HCT116 (cell line): ENCODE measurements around the gene CDK13. TPM values are rescaled to one million over a fixed set of nuclear protein-coding genes. Genes with fewer than 3 reads are reported as not detected.

Experiments
- ATAC-seq: fragments of 200-7000 bp; cut with Tn5 transposase; 2 replicates; pipeline ENCODE4 v1.9.1; 2020; ENCODE audit warnings: mild to moderate bottlenecking, moderate library complexity
- BruUV-seq: library from RNA; stranded (reverse); fragments of 400-500 nt; replicated peaks from 2 replicates; lab custom pipeline; 2021; lab: Mats Ljungman, UMichigan
- CTCF ChIA-PET: fragments of 300-600 bp; sonication (Branson Sonifier 250); formaldehyde crosslinking; loops from one replicate; lab custom pipeline; 2021; ENCODE audit warnings: antibody characterized with exemption; lab: Charles Lee
- POLR2A ChIA-PET: fragments of 300-600, 350-600 bp; sonication (Branson Sonifier 250); formaldehyde crosslinking; loops from one replicate; lab custom pipeline; 2021; ENCODE audit warnings: antibody characterized with exemption; lab: Charles Lee
- RAD21 ChIA-PET, 2 experiments: fragments of 300-600 bp; sonication (Branson Sonifier 250); formaldehyde crosslinking; loops; one replicate each; lab custom pipeline; 2023; ENCODE audit warnings: low total read pairs in 2 of 2; ENCODE audit not compliant: uncharacterized antibody in 2 of 2, unreplicated experiment in 2 of 2, low non-redundant PET in 1 of 2; lab: Charles Lee
- DNase-seq: peaks from one replicate; pipeline ENCODE4 v3.0.0-alpha.2; 2010; ENCODE audit warnings: low read depth, low spot score
- H2AFZ ChIP-seq: fragments of 200-600 bp; shearing (Covaris generic), sonication (generic); 2 replicates; pipeline ENCODE4 v1.6.1; 2017; ENCODE audit warnings: low read depth, mixed run types, mixed read lengths, antibody characterized with exemption, low read length; ENCODE audit not compliant: poor library complexity, severe bottlenecking
- H3K27ac ChIP-seq: 2 replicates; pipeline ENCODE4 v1.5.1; 2012; ENCODE audit warnings: low read depth, low read length
- H3K27me3 ChIP-seq: fragments of 200-600 bp; sonication (generic); 2 replicates; pipeline ENCODE4 v1.6.1; 2016; ENCODE audit warnings: mixed run types, low read length, mixed read lengths; ENCODE audit not compliant: insufficient read depth
- H3K36me3 ChIP-seq, 2 experiments: fragments of 200-500 bp in 1 of 2; fragments of 200-600 bp in 1 of 2; sonication (Bioruptor generic) in 1 of 2; sonication (generic) in 1 of 2; 2 replicates each; pipeline versions ENCODE4 v1.5.1 to v1.6.1; 2014 to 2016; ENCODE audit warnings: low read length in 2 of 2, inconsistent platforms in 1 of 2, mixed read lengths in 1 of 2, mixed run types in 1 of 2; ENCODE audit not compliant: insufficient read depth in 2 of 2, control insufficient read depth in 1 of 2
- H3K4me1 ChIP-seq, 2 experiments: fragments of 200-600 bp in 1 of 2; sonication (generic) in 1 of 2; 2 replicates each; pipeline versions ENCODE4 v1.5.1 to v1.6.1; 2012 to 2017; ENCODE audit warnings: low read length in 2 of 2, inconsistent platforms in 1 of 2, mild to moderate bottlenecking in 1 of 2, mixed read lengths in 1 of 2, mixed run types in 1 of 2, moderate library complexity in 1 of 2; ENCODE audit not compliant: insufficient read depth in 2 of 2, control insufficient read depth in 1 of 2
- H3K4me2 ChIP-seq: fragments of 200-600 bp; sonication (generic); 2 replicates; pipeline ENCODE4 v1.6.1; 2017; ENCODE audit warnings: mixed run types, low read length, mixed read lengths
- H3K4me3 ChIP-seq, 2 experiments: fragments of 200-600 bp in 1 of 2; sonication (generic) in 1 of 2; replicated peaks in 1 of 2; 2 replicates each; pipeline ENCODE4 v1.5.1; 2011 to 2016; ENCODE audit warnings: low read length in 2 of 2, control low read depth in 1 of 2, low read depth in 1 of 2, mild to moderate bottlenecking in 1 of 2, mixed read lengths in 1 of 2, mixed run types in 1 of 2
- H3K79me2 ChIP-seq: fragments of 200-600 bp; sonication (generic); 2 replicates; pipeline ENCODE4 v1.6.1; 2017; ENCODE audit warnings: mild to moderate bottlenecking, mixed run types, low read length, moderate library complexity, mixed read lengths; ENCODE audit not compliant: insufficient read depth
- H3K9ac ChIP-seq: fragments of 200-600 bp; sonication (generic); 2 replicates; pipeline ENCODE4 v1.6.1; 2016; ENCODE audit warnings: low read length, mixed read lengths
- H3K9me2 ChIP-seq: fragments of 200-600 bp; sonication (generic), shearing (Covaris generic); 2 replicates; pipeline ENCODE4 v1.6.1; 2017; ENCODE audit warnings: mixed run types, mild to moderate bottlenecking, moderate library complexity; ENCODE audit not compliant: insufficient read depth
- H3K9me3 ChIP-seq, 2 experiments: fragments of 200-500 bp in 1 of 2; fragments of 200-600 bp in 1 of 2; sonication (Bioruptor generic) in 1 of 2; sonication (generic) in 1 of 2; 2 replicates each; pipeline ENCODE4 v1.6.1; 2014 to 2017; ENCODE audit warnings: low read length in 2 of 2, mixed read lengths in 2 of 2, inconsistent platforms in 1 of 2, low read depth in 1 of 2, mild to moderate bottlenecking in 1 of 2, mixed run types in 1 of 2, moderate library complexity in 1 of 2; ENCODE audit not compliant: control insufficient read depth in 1 of 2, insufficient read depth in 1 of 2
- H4K20me1 ChIP-seq: fragments of 200-600 bp; sonication (generic), shearing (Covaris generic); 2 replicates; pipeline ENCODE4 v1.6.1; 2017; ENCODE audit warnings: mixed run types, mild to moderate bottlenecking, moderate library complexity; ENCODE audit not compliant: insufficient read depth
- ATF3 ChIP-seq: IDR thresholded peaks from 2 replicates; pipeline ENCODE4 v1.6.1; 2012
- CBX3 ChIP-seq: IDR thresholded peaks from 2 replicates; pipeline ENCODE4 v1.6.1; 2012; ENCODE audit warnings: low read depth
- CTCF ChIP-seq, 3 experiments: fragments of 200-600 bp in 1 of 3; sonication (generic) in 1 of 3; IDR thresholded peaks in 2 of 3; conservative IDR thresholded peaks in 1 of 3; 2 replicates each; pipeline ENCODE4 v1.5.1; 2012 to 2017; ENCODE audit warnings: low read depth in 2 of 3, low read length in 2 of 3, antibody characterized with exemption in 1 of 3, borderline replicate concordance in 1 of 3, control low read depth in 1 of 3, mild to moderate bottlenecking in 1 of 3, mixed read lengths in 1 of 3, mixed run types in 1 of 3, moderate library complexity in 1 of 3; ENCODE audit not compliant: insufficient read depth in 1 of 3
- EGR1 ChIP-seq: IDR thresholded peaks from 2 replicates; pipeline ENCODE4 v1.6.1; 2012; ENCODE audit warnings: low read depth
- EZH2 ChIP-seq: fragments of 200-600 bp; sonication (generic); IDR thresholded peaks from 2 replicates; pipeline ENCODE4 v1.6.1; 2017; ENCODE audit warnings: antibody characterized with exemption, mixed run types
- JUND ChIP-seq: IDR thresholded peaks from 2 replicates; pipeline ENCODE4 v1.6.1; 2012
- SIN3A ChIP-seq: IDR thresholded peaks from 2 replicates; pipeline ENCODE4 v1.6.1; 2012; ENCODE audit warnings: low read depth
- SP1 ChIP-seq: IDR thresholded peaks from 2 replicates; pipeline ENCODE4 v1.6.1; 2012; ENCODE audit warnings: low read depth
- TCF7L2 ChIP-seq: IDR thresholded peaks from 2 replicates; pipeline ENCODE4 v1.7.0; 2011; ENCODE audit warnings: borderline replicate concordance, inconsistent platforms; ENCODE audit not compliant: insufficient read depth, insufficient read length; ENCODE audit errors: extremely low read depth
- YY1 ChIP-seq: IDR thresholded peaks from 2 replicates; pipeline ENCODE4 v1.6.1; 2011; ENCODE audit warnings: low read length, low read depth, moderate library complexity, mild to moderate bottlenecking; ENCODE audit not compliant: insufficient replicate concordance; ENCODE audit errors: extremely low read depth
- intact Hi-C: fragments of 100-400 bp; cut with micrococcal nuclease; formaldehyde crosslinking; loops from 2 replicates; pipeline ENCODE4 v1.10.0; 2022
- total RNA-seq: library from RNA; stranded (reverse); gene quantifications from one replicate; pipeline ENCODE4 v1.2.1, GENCODE V29; 2021; ENCODE audit not compliant: unreplicated experiment
- TF ChIP-seq, protein P1 (sequence below): IDR thresholded peaks from 2 replicates; pipeline ENCODE4 v1.6.1; 2012; ENCODE audit warnings: low read depth
- TF ChIP-seq, protein P2 (sequence below): IDR thresholded peaks from 2 replicates; pipeline ENCODE4 v1.6.1; 2011; ENCODE audit warnings: mild to moderate bottlenecking, low read length, moderate library complexity; ENCODE audit not compliant: insufficient replicate concordance; ENCODE audit errors: extremely low read depth

The CDK13 gene
- total RNA-seq, 1 experiment from 2014 or later = 28.8 TPM

DNA sequence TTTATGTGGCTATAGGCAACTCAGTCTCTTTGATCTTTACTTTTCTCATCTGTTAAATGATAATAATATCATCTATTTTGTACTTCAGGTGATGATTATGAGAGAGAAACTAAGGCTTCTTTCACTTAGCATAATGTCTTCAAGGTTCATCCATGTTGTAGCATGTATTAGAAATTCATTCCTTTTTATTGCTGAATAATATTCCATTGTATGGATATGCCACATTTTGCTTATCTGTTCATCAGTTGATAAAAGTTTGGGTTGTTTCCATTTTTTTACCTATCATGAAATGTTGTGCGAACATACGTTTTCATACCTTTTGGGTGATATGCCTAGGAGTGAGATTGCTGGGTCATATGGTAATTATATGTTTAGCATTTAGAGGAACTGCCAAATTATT lies 7.2 kb upstream of the CDK13 start:
- no peaks in the 10 kb centered on the region for H3K79me2 ChIP-seq
- no TSS peak for BruUV-seq
- H3K4me2 ChIP-seq = no peak overlapping the region
- ChIA-PET POLR2A (no interaction called here), RAD21 (no interaction called here), CTCF (no interaction called here)
- no peak overlapping the region for H3K4me3 ChIP-seq
- peaks cover 0 to under 1% of the 10 kb centered on the region in 2 experiments; a peak in 3 of 4 replicates for H3K4me1 ChIP-seq
- H2AFZ ChIP-seq = no peak overlapping the region
- H3K36me3 ChIP-seq = no peaks in the 10 kb centered on the region
- ATAC-seq (no peak), DNase-seq (no peak)
- H3K9ac ChIP-seq = no peak overlapping the region
- no peak overlapping the region for H3K27ac ChIP-seq
- intact Hi-C loops = no loop called here
- no peak for TF ChIP-seq SP1
- no peak for TF ChIP-seq ATF3
- TF ChIP-seq CBX3 = no peak
- no peak for TF ChIP-seq YY1
- no peak for TF ChIP-seq EGR1
- TF ChIP-seq JUND = no peak
- no peak for TF ChIP-seq EZH2
- TF ChIP-seq, protein P1, sequence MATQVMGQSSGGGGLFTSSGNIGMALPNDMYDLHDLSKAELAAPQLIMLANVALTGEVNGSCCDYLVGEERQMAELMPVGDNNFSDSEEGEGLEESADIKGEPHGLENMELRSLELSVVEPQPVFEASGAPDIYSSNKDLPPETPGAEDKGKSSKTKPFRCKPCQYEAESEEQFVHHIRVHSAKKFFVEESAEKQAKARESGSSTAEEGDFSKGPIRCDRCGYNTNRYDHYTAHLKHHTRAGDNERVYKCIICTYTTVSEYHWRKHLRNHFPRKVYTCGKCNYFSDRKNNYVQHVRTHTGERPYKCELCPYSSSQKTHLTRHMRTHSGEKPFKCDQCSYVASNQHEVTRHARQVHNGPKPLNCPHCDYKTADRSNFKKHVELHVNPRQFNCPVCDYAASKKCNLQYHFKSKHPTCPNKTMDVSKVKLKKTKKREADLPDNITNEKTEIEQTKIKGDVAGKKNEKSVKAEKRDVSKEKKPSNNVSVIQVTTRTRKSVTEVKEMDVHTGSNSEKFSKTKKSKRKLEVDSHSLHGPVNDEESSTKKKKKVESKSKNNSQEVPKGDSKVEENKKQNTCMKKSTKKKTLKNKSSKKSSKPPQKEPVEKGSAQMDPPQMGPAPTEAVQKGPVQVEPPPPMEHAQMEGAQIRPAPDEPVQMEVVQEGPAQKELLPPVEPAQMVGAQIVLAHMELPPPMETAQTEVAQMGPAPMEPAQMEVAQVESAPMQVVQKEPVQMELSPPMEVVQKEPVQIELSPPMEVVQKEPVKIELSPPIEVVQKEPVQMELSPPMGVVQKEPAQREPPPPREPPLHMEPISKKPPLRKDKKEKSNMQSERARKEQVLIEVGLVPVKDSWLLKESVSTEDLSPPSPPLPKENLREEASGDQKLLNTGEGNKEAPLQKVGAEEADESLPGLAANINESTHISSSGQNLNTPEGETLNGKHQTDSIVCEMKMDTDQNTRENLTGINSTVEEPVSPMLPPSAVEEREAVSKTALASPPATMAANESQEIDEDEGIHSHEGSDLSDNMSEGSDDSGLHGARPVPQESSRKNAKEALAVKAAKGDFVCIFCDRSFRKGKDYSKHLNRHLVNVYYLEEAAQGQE = no peak
- no peak for TF ChIP-seq SIN3A
- no peak for TF ChIP-seq CTCF (IDR thresholded peaks at IDR 0.05 in 2 of 3, conservative IDR thresholded peaks at IDR 0.05 in 1 of 3; ENCODE audit: borderline replicate concordance in 1 of 3, insufficient read depth in 1 of 3, low read depth in 2 of 3, low read length in 2 of 3)
- TF ChIP-seq, protein P2, sequence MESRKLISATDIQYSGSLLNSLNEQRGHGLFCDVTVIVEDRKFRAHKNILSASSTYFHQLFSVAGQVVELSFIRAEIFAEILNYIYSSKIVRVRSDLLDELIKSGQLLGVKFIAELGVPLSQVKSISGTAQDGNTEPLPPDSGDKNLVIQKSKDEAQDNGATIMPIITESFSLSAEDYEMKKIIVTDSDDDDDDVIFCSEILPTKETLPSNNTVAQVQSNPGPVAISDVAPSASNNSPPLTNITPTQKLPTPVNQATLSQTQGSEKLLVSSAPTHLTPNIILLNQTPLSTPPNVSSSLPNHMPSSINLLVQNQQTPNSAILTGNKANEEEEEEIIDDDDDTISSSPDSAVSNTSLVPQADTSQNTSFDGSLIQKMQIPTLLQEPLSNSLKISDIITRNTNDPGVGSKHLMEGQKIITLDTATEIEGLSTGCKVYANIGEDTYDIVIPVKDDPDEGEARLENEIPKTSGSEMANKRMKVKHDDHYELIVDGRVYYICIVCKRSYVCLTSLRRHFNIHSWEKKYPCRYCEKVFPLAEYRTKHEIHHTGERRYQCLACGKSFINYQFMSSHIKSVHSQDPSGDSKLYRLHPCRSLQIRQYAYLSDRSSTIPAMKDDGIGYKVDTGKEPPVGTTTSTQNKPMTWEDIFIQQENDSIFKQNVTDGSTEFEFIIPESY = no peak
- no peak for TF ChIP-seq TCF7L2
- no peaks in the 10 kb centered on the region for H3K9me2 ChIP-seq
- H4K20me1 ChIP-seq = no peaks in the 10 kb centered on the region
- no peaks in the 10 kb centered on the region for H3K27me3 ChIP-seq
- H3K9me3 ChIP-seq = no peaks in the 10 kb centered on the region; a peak in 1 of 4 replicates
